Choroid plexus epithelial cell (primary cell): Measurements from ENCODE around the gene RXRA.

Experiments used
- DNase-seq: peaks from one replicate; pipeline ENCODE4 v3.0.0-alpha.2; 2010; ENCODE audit warnings: low read depth
- H3K4me3 ChIP-seq: 2 replicates; pipeline ENCODE4 v1.5.1; 2011; ENCODE audit warnings: low read depth, mild to moderate bottlenecking, control low read depth, low read length, moderate library complexity
- CTCF ChIP-seq: conservative IDR thresholded peaks from 2 replicates; pipeline ENCODE4 v1.5.1; 2011; ENCODE audit warnings: low read depth, mild to moderate bottlenecking, control low read depth, inconsistent platforms, low read length, moderate library complexity

Gene RXRA

DNA sequence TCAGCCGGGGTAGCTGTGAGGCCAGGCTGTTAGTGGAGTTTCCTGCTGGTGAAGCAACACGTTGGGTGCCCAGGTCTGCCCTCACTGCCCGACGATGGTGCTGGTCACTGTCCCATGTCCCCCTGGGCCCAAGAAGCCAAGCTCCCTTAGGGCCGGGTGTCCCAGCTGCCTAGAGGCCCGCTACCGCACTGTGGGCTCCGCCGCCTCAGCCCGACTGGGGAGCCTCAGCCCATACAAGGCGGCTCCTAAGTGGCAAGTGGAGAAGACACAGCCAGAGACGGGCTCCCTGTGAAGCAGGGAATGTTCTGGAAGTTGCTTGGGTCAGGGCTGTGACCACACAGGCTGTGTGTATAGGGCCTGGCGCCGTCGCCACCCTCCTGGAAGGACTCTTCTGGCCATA is 96.9 kb downstream of the RXRA start:
- H3K4me3 ChIP-seq = no peak overlapping the region
- no peak for TF ChIP-seq CTCF
- DNase-seq = no peak

DNA sequence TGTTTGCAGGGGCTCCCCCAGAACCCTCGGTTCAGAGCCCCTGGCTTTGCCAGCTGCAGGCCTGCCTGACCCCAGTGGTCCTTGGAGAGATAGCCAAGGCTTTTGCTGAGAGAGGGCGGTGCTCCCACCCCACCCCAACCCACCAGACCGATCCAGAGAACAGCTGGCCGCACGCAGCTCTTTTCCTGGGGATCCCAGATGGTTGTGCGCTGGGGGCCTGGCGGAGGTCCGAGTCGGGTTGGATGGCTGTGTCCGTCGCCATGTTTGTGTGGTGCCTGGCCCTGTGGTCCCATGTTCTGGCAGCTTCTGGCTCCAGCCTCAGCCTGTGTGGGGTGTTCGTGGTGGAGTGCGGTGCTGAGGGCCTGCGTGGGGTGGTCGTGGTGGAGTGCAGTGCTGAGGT is 97.5 kb downstream of the RXRA start:
- no peak for DNase-seq
- no peak overlapping the region for H3K4me3 ChIP-seq
- TF ChIP-seq CTCF = no peak

DNA sequence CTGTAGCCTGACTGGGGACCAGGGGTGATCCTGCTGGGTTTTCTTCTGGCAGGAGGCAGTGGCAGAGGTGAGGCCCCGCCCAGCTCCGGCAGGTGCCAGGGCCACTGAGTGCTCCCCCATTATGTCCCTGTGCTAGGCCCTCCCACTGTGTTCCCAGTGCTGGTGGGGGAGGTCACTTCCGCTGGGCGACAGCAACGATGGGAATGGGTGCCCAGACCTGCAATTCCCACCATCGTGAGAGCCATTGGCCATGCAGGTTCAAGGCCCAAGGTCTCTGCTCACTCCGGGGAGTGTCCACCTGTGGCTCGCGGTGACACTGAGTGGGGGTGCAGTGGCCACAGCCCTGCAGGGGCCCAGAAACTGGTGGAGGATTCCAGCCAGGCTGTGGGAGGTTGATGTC is 98.6 kb downstream of the RXRA start:
- no peak for TF ChIP-seq CTCF
- H3K4me3 ChIP-seq = no peak overlapping the region
- no peak for DNase-seq

DNA sequence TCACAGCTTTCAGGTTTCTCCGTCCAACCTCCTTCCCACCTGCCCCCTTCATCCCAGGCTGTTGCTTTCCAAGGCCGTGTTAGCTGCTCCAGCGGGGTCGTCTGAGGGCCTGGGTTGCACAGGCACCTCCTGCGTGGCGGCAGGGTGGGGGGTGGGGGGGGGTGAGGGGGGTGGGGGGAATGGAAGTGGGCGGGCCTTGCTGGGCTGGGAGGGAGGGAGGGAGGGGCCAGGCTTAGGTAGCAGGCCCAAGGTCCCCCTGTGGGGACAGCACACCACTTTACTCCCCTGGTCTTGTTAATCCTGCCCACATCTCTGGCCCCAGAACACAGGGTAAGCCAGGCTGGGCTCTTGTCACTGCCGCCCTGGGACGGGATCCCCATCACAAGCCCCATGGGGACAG is 99.1 kb downstream of the RXRA start:
- no peak overlapping the region for H3K4me3 ChIP-seq
- TF ChIP-seq CTCF = no peak
- DNase-seq = no peak

GRCh38 chr9:134425812-134426211 is 99.6 kb downstream of the RXRA start:
- DNase-seq = no peak
- no peak overlapping the region for H3K4me3 ChIP-seq
- TF ChIP-seq CTCF = no peak

GRCh38 chr9:134426436-134426835 is 100.2 kb downstream of the RXRA start:
- TF ChIP-seq CTCF = no peak
- DNase-seq = no peak
- no peak overlapping the region for H3K4me3 ChIP-seq

- no peak for DNase-seq
- no peak for TF ChIP-seq CTCF
- H3K4me3 ChIP-seq = no peak overlapping the region
These were observed 101.0 kb downstream of the RXRA start for GRCh38 chr9:134427153-134427782.
